Spleen (tissue), 11 donors: ENCODE measurements around the gene TLCD3B. TPM values are rescaled to one million over a fixed set of nuclear protein-coding genes. Genes with fewer than 3 reads are reported as not detected.

Experiments
- DNase-seq: peaks from one replicate; pipeline ENCODE4 v3.0.0-alpha.2; 2020
- H3K27ac ChIP-seq, 8 donors: fragments of 200-600 bp; sonication (generic) in 7 of 8; 1 replicate in 4 of 8; 2 replicates in 4 of 8; pipeline versions ENCODE4 v1.5.0 to v1.8.0; 2016 to 2021; ENCODE audit warnings: inconsistent platforms in 4 of 8, mild to moderate bottlenecking in 4 of 8, moderate library complexity in 1 of 8
- H3K27me3 ChIP-seq, 7 donors: fragments of 200-600 bp; sonication (generic) in 6 of 7; replicated peaks in 1 of 7; 1 replicate in 4 of 7; 2 replicates in 3 of 7; pipeline versions ENCODE4 v1.5.0 to v1.8.0; 2016 to 2021; ENCODE audit warnings: inconsistent platforms in 3 of 7, mild to moderate bottlenecking in 1 of 7
- H3K36me3 ChIP-seq, 6 donors: fragments of 200-600 bp; sonication (generic) in 5 of 6; 1 replicate in 4 of 6; 2 replicates in 2 of 6; pipeline versions ENCODE4 v1.5.0 to v1.8.0; 2016 to 2021; ENCODE audit warnings: inconsistent platforms in 2 of 6
- H3K4me1 ChIP-seq, 6 donors: fragments of 200-600 bp; sonication (generic) in 5 of 6; 1 replicate in 3 of 6; 2 replicates in 3 of 6; pipeline versions ENCODE4 v1.5.0 to v1.8.0; 2016 to 2021; ENCODE audit warnings: inconsistent platforms in 3 of 6
- H3K4me3 ChIP-seq, 8 donors: fragments of 200-600 bp; sonication (generic) in 7 of 8; 1 replicate in 4 of 8; 2 replicates in 4 of 8; pipeline versions ENCODE4 v1.5.0 to v1.8.0; 2016 to 2021; ENCODE audit warnings: inconsistent platforms in 4 of 8, mild to moderate bottlenecking in 4 of 8, moderate library complexity in 2 of 8
- H3K9me3 ChIP-seq, 8 donors: fragments of 200-600 bp; sonication (generic) in 7 of 8; 1 replicate in 4 of 8; 2 replicates in 4 of 8; pipeline versions ENCODE4 v1.5.0 to v1.8.0; 2016 to 2021; ENCODE audit warnings: inconsistent platforms in 4 of 8
- CTCF ChIP-seq, 11 experiments: fragments of 200-600 bp in 7 of 11; fragments of 450-650 bp in 4 of 11; sonication (generic) in 4 of 11; IDR thresholded peaks in 8 of 11; conservative IDR thresholded peaks in 3 of 11; 1 replicate in 7 of 11; 2 replicates in 4 of 11; pipeline versions ENCODE4 v1.4.0 to v1.8.0; 2016 to 2021; ENCODE audit warnings: antibody characterized with exemption in 11 of 11, inconsistent platforms in 4 of 11, mild to moderate bottlenecking in 1 of 11
- POLR2A ChIP-seq, 3 donors: fragments of 450-650 bp; IDR thresholded peaks; one replicate each; pipeline ENCODE4 v1.5.1; 2017; ENCODE audit warnings: antibody characterized with exemption in 3 of 3, mild to moderate bottlenecking in 1 of 3
- POLR2AphosphoS5 ChIP-seq, 3 donors: sonication (generic); formaldehyde crosslinking; IDR thresholded peaks; one replicate each; pipeline ENCODE4 v1.5.1; 2017; ENCODE audit warnings: antibody characterized with exemption in 3 of 3
- WGBS, 5 donors: extraction: QIAGEN DNeasy Blood & Tissue Kit in 3 of 5; methylation state at CpG; one replicate each; pipeline versions ENCODE4 v1.1.5 to v1.1.7; 2013 to 2018; 5-methylcytosine and 5-hydroxymethylcytosine counted together
- intact Hi-C: fragments of 100-400 bp; cut with DNase I; formaldehyde crosslinking; loops from one replicate; pipeline ENCODE4 v1.15.0; 2023; ENCODE audit warnings: low total_unique reads
- polyA plus RNA-seq, 3 donors: library from polyadenylated mRNA; stranded (reverse); fragments of 200-250 nt; gene quantifications; one replicate each; pipeline ENCODE4 v1.2.1, GENCODE V29; 2013
- total RNA-seq, 7 donors: library from RNA; depleted of rRNA in 3 of 7; stranded (reverse); fragments of >200 nt in 3 of 7; fragmentation: NEBNext Ultra II Directional in 4 of 7; extraction: Animal tissue kit (Norgen Biotek cat#: 25700) in 4 of 7; gene quantifications; one replicate each; pipeline versions ENCODE4 v1.1.0 to v1.2.1, GENCODE V29; 2016 to 2021
- donor health status: healthy with polysubstance abuse.
- donor health status: DM: no; HTN: no; CAD: no; lungs with moderate emphysema.
- donor health status: DM: no; HTN: no; CAD: no.
- donor health status: Bipolar disorder and iron deficiency.
- donor health status: healthy.
- donor health status: DM: no; HTN: no; CAD: no.
- donor health status: DM: yes; HTN: yes; CAD: no.

Gene TLCD3B
- total and polyA plus RNA-seq, 10 donors = 0.09 to 0.10 TPM; not detected in 8

GRCh38 chr16:30076276-30076791, 45.3 kb upstream of the TLCD3B start:
- Histone ChIP-seq H3K4me3 (peak overlapping the region; percentile 65 to 98 (median 77)), H3K27me3 (no peaks in the 10 kb centered on the region), H3K36me3 (peaks cover 0 to 68% (median 56%) of the 10 kb centered on the region in 6 donors), H3K27ac (peak overlapping the region; percentile 90 to 97 (median 94)), H3K9me3 (no peaks in the 10 kb centered on the region), H3K4me1 (peaks cover 24 to 55% (median 42%) of the 10 kb centered on the region in 6 donors)
- 1 to 5% (median 1%) methylated on average over 10 to 33 of the region's 33 CpGs for WGBS, 5 donors
- no peak for DNase-seq
- TF ChIP-seq POLR2A (IDR thresholded peaks at IDR 0.05) (no peak), CTCF (IDR thresholded peaks at IDR 0.05 in 8 of 11, conservative IDR thresholded peaks at IDR 0.05 in 3 of 11) (no peak)
- intact Hi-C loops = no loop called here

- intact Hi-C loops = no loop called here
- peak; percentile 97 to 99 (median 98) for TF ChIP-seq POLR2AphosphoS5 (IDR thresholded peaks at IDR 0.05)
- peak in 4 of 11 experiments; percentile 25 to 52 (median 36) for TF ChIP-seq CTCF (IDR thresholded peaks at IDR 0.05 in 8 of 11, conservative IDR thresholded peaks at IDR 0.05 in 3 of 11)
- peak; percentile 19 to 61 (median 27) for TF ChIP-seq POLR2A (IDR thresholded peaks at IDR 0.05)
- H3K36me3 ChIP-seq = peaks cover 0 to 68% (median 56%) of the 10 kb centered on the region in 6 donors
- H3K4me1 ChIP-seq = peaks cover 24 to 62% (median 45%) of the 10 kb centered on the region in 6 donors
- peak within 1 kb of the TSS; percentile 90 to 97 (median 94) for H3K27ac ChIP-seq
- H3K9me3 ChIP-seq = no peaks in the 10 kb centered on the region
- H3K4me3 ChIP-seq = peak within 1 kb of the TSS; percentile 65 to 98 (median 77)
- DNase-seq = peak; percentile 97
- WGBS, 5 donors = 1 to 4% (median 1%) methylated on average over 40 to 67 of the region's 67 CpGs
- no peaks in the 10 kb centered on the region for H3K27me3 ChIP-seq
Observed at GRCh38 chr16:30075503-30076275, 44.6 kb upstream of the TLCD3B start, which contains the start of gene PPP4C. Gene PPP4C (plus strand): TSS chr16:30075994. CDS start chr16:30076378, 384 bp downstream.

- H3K9me3 ChIP-seq = no peaks in the 10 kb centered on the region
- no peaks in the 10 kb centered on the region for H3K27me3 ChIP-seq
- TF ChIP-seq POLR2A (IDR thresholded peaks at IDR 0.05) = no peak
- TF ChIP-seq POLR2AphosphoS5 (IDR thresholded peaks at IDR 0.05) = no peak
- H3K4me1 ChIP-seq = peaks cover 32 to 67% (median 57%) of the 10 kb centered on the region in 6 donors
- intact Hi-C loops = no loop called here
- H3K27ac ChIP-seq = peak overlapping the region in 5 of 8 donors; percentile 25 to 100 (median 61)
- peaks cover 10 to 73% (median 68%) of the 10 kb centered on the region in 6 donors for H3K36me3 ChIP-seq
- DNase-seq = no peak
- H3K4me3 ChIP-seq = no peak overlapping the region
Observed at GRCh38 chr16:30070490-30070889, 39.4 kb upstream of the TLCD3B start.

GRCh38 chr16:30069611-30070462, 38.8 kb upstream of the TLCD3B start:
- intact Hi-C loops = no loop called here
- Histone ChIP-seq H3K27me3 (no peaks in the 10 kb centered on the region), H3K4me3 (peak overlapping the region in 1 of 8 donors; percentile 0), H3K9me3 (no peaks in the 10 kb centered on the region), H3K36me3 (peaks cover 10 to 73% (median 68%) of the 10 kb centered on the region in 6 donors), H3K4me1 (peaks cover 28 to 63% (median 51%) of the 10 kb centered on the region in 6 donors), H3K27ac (peak overlapping the region in 7 of 8 donors; percentile 14 to 100 (median 58))
- WGBS, 5 donors = 76 to 87% (median 83%) methylated on average over 30 to 31 of the region's 31 CpGs
- TF ChIP-seq POLR2A (IDR thresholded peaks at IDR 0.05) (no peak), POLR2AphosphoS5 (IDR thresholded peaks at IDR 0.05) (peak in 2 of 3 donors; percentile 42 to 61), CTCF (IDR thresholded peaks at IDR 0.05 in 8 of 11, conservative IDR thresholded peaks at IDR 0.05 in 3 of 11) (no peak)
- no peak for DNase-seq
